A673 (cell line): Measurements from ENCODE around the gene GALNT14. TPM values are rescaled to one million over a fixed set of nuclear protein-coding genes. Genes with fewer than 3 reads are reported as not detected.

Experiments used
- BruUV-seq: library from RNA; stranded (reverse); fragments of 400-500 nt; replicated peaks from 2 replicates; lab custom pipeline; 2021; lab: Mats Ljungman, UMichigan
- CTCF ChIA-PET: fragments of 300-600 bp; sonication (Branson Sonifier 250); formaldehyde crosslinking; loops from one replicate; lab custom pipeline; 2022; ENCODE audit warnings: antibody characterized with exemption; lab: Charles Lee
- POLR2A ChIA-PET: fragments of 300-600 bp; sonication (Branson Sonifier 250); formaldehyde crosslinking; loops from one replicate; lab custom pipeline; 2022; ENCODE audit warnings: antibody characterized with exemption; ENCODE audit not compliant: low non-redundant PET; lab: Charles Lee
- DNase-seq: peaks from one replicate; pipeline ENCODE4 v3.0.0-alpha.2; 2015; ENCODE audit warnings: low spot score
- H3K27ac ChIP-seq: fragments of 200-600 bp; sonication (generic); 2 replicates; pipeline ENCODE4 v1.5.1; 2016; ENCODE audit warnings: mixed run types, low read depth, mild to moderate bottlenecking, mixed read lengths, antibody characterized with exemption, low read length; ENCODE audit not compliant: poor library complexity, severe bottlenecking
- H3K27me3 ChIP-seq: fragments of 200-600 bp; sonication (generic); replicated peaks from 2 replicates; pipeline ENCODE4 v1.6.1; 2017; ENCODE audit warnings: mixed run types, low read depth, mild to moderate bottlenecking, mixed read lengths, antibody characterized with exemption, low read length; ENCODE audit not compliant: insufficient read depth, poor library complexity
- H3K36me3 ChIP-seq: fragments of 200-600 bp; sonication (generic); 2 replicates; pipeline ENCODE4 v1.6.1; 2016; ENCODE audit warnings: mixed run types, mild to moderate bottlenecking, mixed read lengths, antibody characterized with exemption, low read length; ENCODE audit not compliant: insufficient read depth, poor library complexity, severe bottlenecking
- H3K4me1 ChIP-seq: fragments of 200-600 bp; sonication (generic); 2 replicates; pipeline ENCODE4 v1.6.1; 2017; ENCODE audit warnings: mixed run types, mild to moderate bottlenecking, mixed read lengths, antibody characterized with exemption, low read length; ENCODE audit not compliant: insufficient read depth, poor library complexity, severe bottlenecking
- H3K4me3 ChIP-seq: fragments of 200-600 bp; sonication (generic); 2 replicates; pipeline ENCODE4 v1.5.1; 2016; ENCODE audit warnings: low read depth, mixed run types, mild to moderate bottlenecking, mixed read lengths, low read length; ENCODE audit not compliant: poor library complexity, severe bottlenecking
- H3K9me3 ChIP-seq: fragments of 200-600 bp; sonication (generic); 2 replicates; pipeline ENCODE4 v1.6.1; 2016; ENCODE audit warnings: mixed run types, low read depth, mild to moderate bottlenecking, mixed read lengths, antibody characterized with exemption, low read length; ENCODE audit not compliant: poor library complexity, severe bottlenecking
- EZH2 ChIP-seq: fragments of 200-600 bp; sonication (generic); IDR thresholded peaks from 2 replicates; pipeline ENCODE4 v1.6.1; 2017; ENCODE audit warnings: borderline replicate concordance, low read depth, mild to moderate bottlenecking, mixed read lengths, antibody characterized with exemption, low read length; ENCODE audit not compliant: poor library complexity, severe bottlenecking
- intact Hi-C: fragments of 100-400 bp; cut with micrococcal nuclease; formaldehyde crosslinking; loops from one replicate; pipeline ENCODE4 v1.10.0; 2022; ENCODE audit not compliant: unreplicated experiment
- total RNA-seq: library from RNA; stranded (reverse); gene quantifications from 2 replicates; pipeline ENCODE4 v1.2.3, GENCODE V29; 2021
- TF ChIP-seq, protein P1 (sequence below): fragments of 300-800, 200-600 bp; sonication (generic); conservative IDR thresholded peaks from 2 replicates; pipeline ENCODE4 v1.5.1; 2017; ENCODE audit warnings: low read depth, mild to moderate bottlenecking, antibody characterized with exemption, low read length, moderate library complexity, mixed read lengths

Gene GALNT14
- total RNA-seq, 1 experiment from 2014 or later, result 9.7 TPM

DNA sequence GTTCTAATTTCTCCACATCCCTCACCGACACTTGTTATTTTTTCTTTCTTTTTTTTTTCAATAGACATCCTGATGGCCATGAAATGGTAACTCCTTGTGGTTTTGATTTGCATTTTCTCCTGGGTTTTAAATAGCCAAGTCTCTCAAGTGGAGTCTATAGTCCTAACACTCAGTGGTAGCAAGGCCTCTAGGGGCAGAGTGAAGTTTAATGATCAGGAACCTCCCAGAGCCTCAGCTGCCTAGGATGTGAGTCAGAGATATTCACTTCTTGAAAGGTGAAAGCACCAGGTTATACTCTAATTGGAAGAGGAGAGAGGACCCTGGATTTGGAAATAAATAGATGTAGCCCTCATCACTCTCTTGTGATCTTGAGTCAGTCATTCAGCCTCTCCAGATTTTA is 268.3 kb downstream of the GALNT14 start:
- Histone ChIP-seq H3K27me3 (peaks cover 8% of the 10 kb centered on the region), H3K27ac (no peak overlapping the region), H3K9me3 (no peaks in the 10 kb centered on the region), H3K36me3 (no peaks in the 10 kb centered on the region), H3K4me1 (no peaks in the 10 kb centered on the region), H3K4me3 (no peak overlapping the region)
- BruUV-seq, result no TSS peak
- POLR2A ChIA-PET, result no interaction called here
- CTCF ChIA-PET, result no interaction called here
- intact Hi-C loops, result no loop called here
- no peak for DNase-seq
- TF ChIP-seq, protein P1, sequence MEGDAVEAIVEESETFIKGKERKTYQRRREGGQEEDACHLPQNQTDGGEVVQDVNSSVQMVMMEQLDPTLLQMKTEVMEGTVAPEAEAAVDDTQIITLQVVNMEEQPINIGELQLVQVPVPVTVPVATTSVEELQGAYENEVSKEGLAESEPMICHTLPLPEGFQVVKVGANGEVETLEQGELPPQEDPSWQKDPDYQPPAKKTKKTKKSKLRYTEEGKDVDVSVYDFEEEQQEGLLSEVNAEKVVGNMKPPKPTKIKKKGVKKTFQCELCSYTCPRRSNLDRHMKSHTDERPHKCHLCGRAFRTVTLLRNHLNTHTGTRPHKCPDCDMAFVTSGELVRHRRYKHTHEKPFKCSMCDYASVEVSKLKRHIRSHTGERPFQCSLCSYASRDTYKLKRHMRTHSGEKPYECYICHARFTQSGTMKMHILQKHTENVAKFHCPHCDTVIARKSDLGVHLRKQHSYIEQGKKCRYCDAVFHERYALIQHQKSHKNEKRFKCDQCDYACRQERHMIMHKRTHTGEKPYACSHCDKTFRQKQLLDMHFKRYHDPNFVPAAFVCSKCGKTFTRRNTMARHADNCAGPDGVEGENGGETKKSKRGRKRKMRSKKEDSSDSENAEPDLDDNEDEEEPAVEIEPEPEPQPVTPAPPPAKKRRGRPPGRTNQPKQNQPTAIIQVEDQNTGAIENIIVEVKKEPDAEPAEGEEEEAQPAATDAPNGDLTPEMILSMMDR, result no peak
- no peak for TF ChIP-seq EZH2

DNA sequence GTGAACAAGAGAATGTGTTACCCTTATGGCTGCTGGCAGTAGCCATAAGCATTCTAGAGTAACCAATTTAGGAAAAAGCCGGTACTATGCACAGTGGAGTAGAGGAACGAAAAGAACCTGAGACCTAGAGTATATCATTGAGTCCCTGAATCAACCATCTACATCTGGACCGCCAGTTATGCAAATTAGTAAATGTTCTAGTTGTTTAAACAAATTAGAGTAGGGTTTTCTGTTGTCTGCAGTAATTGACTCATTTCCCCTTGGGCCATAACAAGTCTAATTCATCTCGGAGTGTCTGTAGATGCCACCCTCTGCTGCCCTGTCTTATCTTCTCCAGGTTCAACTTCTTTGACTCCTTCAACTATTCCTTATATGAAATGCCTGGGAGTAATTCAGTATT is 270.9 kb downstream of the GALNT14 start:
- Histone ChIP-seq H3K36me3 (no peaks in the 10 kb centered on the region), H3K27me3 (peaks cover 8% of the 10 kb centered on the region), H3K4me1 (no peaks in the 10 kb centered on the region), H3K9me3 (no peaks in the 10 kb centered on the region), H3K27ac (no peak overlapping the region), H3K4me3 (no peak overlapping the region)
- intact Hi-C loops, result no loop called here
- DNase-seq, result no peak
- CTCF ChIA-PET, result no interaction called here
- BruUV-seq, result no TSS peak
- TF ChIP-seq, protein P1, result no peak
- TF ChIP-seq EZH2, result no peak
- POLR2A ChIA-PET, result no interaction called here

DNA sequence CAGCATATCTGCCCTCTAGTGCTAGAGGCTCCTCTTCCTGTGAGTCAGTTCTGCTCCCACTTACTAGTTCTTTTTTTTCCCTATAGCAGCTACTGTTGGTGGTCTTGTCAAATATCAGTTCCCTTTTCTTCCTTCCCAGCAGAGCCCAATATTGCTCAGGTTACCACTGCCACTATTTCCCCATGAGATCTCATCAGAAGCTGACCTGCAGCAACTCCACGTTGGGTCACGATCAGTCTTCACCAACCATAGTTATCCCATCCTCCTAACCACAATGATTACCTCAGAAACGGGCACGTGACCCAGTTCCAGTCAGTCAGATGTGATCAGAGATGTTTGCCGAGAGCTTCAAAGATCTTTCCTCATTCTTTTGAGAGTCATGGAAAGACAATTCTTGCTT is 271.3 kb downstream of the GALNT14 start:
- intact Hi-C loops, result no loop called here
- Histone ChIP-seq H3K4me1 (no peaks in the 10 kb centered on the region), H3K27me3 (peaks cover 6% of the 10 kb centered on the region), H3K27ac (no peak overlapping the region), H3K36me3 (no peaks in the 10 kb centered on the region), H3K4me3 (no peak overlapping the region), H3K9me3 (no peaks in the 10 kb centered on the region)
- CTCF ChIA-PET, result no interaction called here
- BruUV-seq, result no TSS peak
- POLR2A ChIA-PET, result no interaction called here
- no peak for DNase-seq
- TF ChIP-seq, protein P1, result no peak
- TF ChIP-seq EZH2, result no peak
